Vagina (tissue), 2 donors: ENCODE measurements around the gene SLC1A2. TPM values are rescaled to one million over a fixed set of nuclear protein-coding genes. Genes with fewer than 3 reads are reported as not detected.

Experiments used
- DNase-seq, 2 donors: peaks; one replicate each; pipeline ENCODE4 v3.0.0-alpha.2; 2017; ENCODE audit errors: extremely low spot score in 2 of 2
- H3K27ac ChIP-seq: fragments of 200-600 bp; sonication (generic); one replicate; pipeline ENCODE4 v1.5.1; 2019
- H3K27me3 ChIP-seq: fragments of 200-600 bp; sonication (generic); one replicate; pipeline ENCODE4 v1.5.1; 2019
- H3K36me3 ChIP-seq, 2 donors: fragments of 200-600 bp; sonication (generic); one replicate each; pipeline ENCODE4 v1.5.1; 2017 to 2019
- H3K4me1 ChIP-seq: fragments of 200-600 bp; sonication (generic); one replicate; pipeline ENCODE4 v1.5.1; 2019
- H3K4me3 ChIP-seq, 2 donors: fragments of 200-600 bp; sonication (generic); 1 replicate in 1 of 2; 2 replicates in 1 of 2; pipeline ENCODE4 v1.5.1; 2016 to 2019
- H3K9me3 ChIP-seq: fragments of 200-600 bp; sonication (generic); one replicate; pipeline ENCODE4 v1.5.1; 2019
- POLR2A ChIP-seq, 2 donors: fragments of 450-650 bp; IDR thresholded peaks; one replicate each; pipeline ENCODE4 v1.6.1; 2017; ENCODE audit warnings: antibody characterized with exemption in 2 of 2, mild to moderate bottlenecking in 2 of 2, moderate library complexity in 2 of 2
- POLR2AphosphoS5 ChIP-seq, 2 donors: sonication (generic); formaldehyde crosslinking; IDR thresholded peaks; one replicate each; pipeline ENCODE4 v1.9.0; 2017; ENCODE audit warnings: antibody characterized with exemption in 2 of 2, mild to moderate bottlenecking in 2 of 2, low read depth in 1 of 2; ENCODE audit not compliant: insufficient read depth in 1 of 2
- intact Hi-C: fragments of 100-400 bp; cut with DNase I; formaldehyde crosslinking; loops from one replicate; pipeline ENCODE4 v1.15.1; 2023
- total RNA-seq: library from RNA; depleted of rRNA; stranded (reverse); fragments of >200 nt; gene quantifications from one replicate; pipeline ENCODE4 v1.2.3, GENCODE V29; 2016
- TF ChIP-seq, protein P1 (sequence below), 3 experiments: fragments of 450-650 bp in 2 of 3; fragments of 200-600 bp in 1 of 3; sonication (generic) in 1 of 3; IDR thresholded peaks; one replicate each; pipeline ENCODE4 v1.5.1; 2017 to 2019; ENCODE audit warnings: antibody characterized with exemption in 3 of 3, mild to moderate bottlenecking in 2 of 3, moderate library complexity in 2 of 3

SLC1A2 gene
- total RNA-seq, 1 donor from 2014 or later: 4.7 TPM

DNA sequence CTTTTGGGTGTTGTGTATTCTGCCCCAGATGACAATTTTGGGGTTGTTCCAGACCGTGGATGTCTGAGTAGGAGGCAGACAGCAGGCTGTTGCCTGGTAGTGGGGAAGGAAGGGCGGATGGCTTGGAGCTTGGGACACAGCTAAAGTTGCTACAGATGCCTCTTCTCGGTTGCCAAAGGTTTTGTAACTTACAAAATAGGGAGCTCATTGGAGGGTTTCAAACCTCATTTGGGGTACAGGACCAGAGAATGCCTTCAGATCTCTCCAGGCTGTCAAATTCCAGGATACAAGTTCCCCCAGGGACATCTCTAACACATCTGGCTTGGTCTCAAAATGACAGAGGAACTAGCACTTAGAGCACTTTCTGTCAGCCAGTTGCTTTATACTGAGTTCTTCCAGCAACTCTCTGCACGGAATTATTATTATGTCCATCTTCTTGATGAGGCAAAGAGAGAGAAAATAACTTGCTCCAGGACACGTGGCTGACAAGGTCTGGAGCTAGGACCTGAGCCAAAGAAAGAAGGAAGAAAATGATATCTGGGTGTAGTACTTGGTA is 56.0 kb downstream of the SLC1A2 start:
- TF ChIP-seq, protein P1, sequence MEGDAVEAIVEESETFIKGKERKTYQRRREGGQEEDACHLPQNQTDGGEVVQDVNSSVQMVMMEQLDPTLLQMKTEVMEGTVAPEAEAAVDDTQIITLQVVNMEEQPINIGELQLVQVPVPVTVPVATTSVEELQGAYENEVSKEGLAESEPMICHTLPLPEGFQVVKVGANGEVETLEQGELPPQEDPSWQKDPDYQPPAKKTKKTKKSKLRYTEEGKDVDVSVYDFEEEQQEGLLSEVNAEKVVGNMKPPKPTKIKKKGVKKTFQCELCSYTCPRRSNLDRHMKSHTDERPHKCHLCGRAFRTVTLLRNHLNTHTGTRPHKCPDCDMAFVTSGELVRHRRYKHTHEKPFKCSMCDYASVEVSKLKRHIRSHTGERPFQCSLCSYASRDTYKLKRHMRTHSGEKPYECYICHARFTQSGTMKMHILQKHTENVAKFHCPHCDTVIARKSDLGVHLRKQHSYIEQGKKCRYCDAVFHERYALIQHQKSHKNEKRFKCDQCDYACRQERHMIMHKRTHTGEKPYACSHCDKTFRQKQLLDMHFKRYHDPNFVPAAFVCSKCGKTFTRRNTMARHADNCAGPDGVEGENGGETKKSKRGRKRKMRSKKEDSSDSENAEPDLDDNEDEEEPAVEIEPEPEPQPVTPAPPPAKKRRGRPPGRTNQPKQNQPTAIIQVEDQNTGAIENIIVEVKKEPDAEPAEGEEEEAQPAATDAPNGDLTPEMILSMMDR (IDR thresholded peaks at IDR 0.05): no peak
- TF ChIP-seq POLR2AphosphoS5 (IDR thresholded peaks at IDR 0.05; ENCODE audit: insufficient read depth in 1 of 2, low read depth in 1 of 2) (no peak), POLR2A (IDR thresholded peaks at IDR 0.05) (no peak)
- H3K27ac ChIP-seq: peak overlapping the region; percentile 73
- peaks cover 45% of the 10 kb centered on the region for H3K4me1 ChIP-seq
- H3K4me3 ChIP-seq: no peak overlapping the region
- no peaks in the 10 kb centered on the region for H3K36me3 ChIP-seq
- no peaks in the 10 kb centered on the region for H3K9me3 ChIP-seq
- no peaks in the 10 kb centered on the region for H3K27me3 ChIP-seq
- peak in 1 of 2 donors; percentile 93 for DNase-seq
- intact Hi-C loops: no loop called here

DNA sequence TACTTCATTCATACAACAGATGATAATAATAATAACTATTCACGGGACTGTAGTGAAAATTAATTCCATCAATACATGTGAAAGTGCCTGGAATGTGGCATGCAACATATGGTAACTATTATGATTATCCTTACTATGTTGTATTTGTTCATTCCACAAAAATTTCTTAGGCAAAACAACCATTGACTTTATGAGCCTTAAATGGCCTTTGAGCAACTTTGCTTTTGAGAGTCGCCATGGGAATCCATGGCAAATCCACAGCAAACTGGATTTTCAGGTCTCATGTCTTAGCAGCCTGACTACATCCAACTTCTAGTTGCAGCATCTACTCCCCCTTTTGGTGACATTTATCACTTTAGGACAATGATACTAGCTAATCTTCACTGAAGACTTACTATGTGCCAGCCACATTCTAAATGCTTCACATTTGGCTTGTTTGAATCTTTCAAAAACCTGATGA is 56.8 kb downstream of the SLC1A2 start:
- no peaks in the 10 kb centered on the region for H3K9me3 ChIP-seq
- no peak for DNase-seq
- H3K27ac ChIP-seq: peak overlapping the region; percentile 73
- H3K27me3 ChIP-seq: no peaks in the 10 kb centered on the region
- intact Hi-C loops: no loop called here
- no peak overlapping the region for H3K4me3 ChIP-seq
- no peaks in the 10 kb centered on the region for H3K36me3 ChIP-seq
- H3K4me1 ChIP-seq: peaks cover 45% of the 10 kb centered on the region
- TF ChIP-seq, protein P1 (IDR thresholded peaks at IDR 0.05): no peak
- TF ChIP-seq POLR2A (IDR thresholded peaks at IDR 0.05) (no peak), POLR2AphosphoS5 (IDR thresholded peaks at IDR 0.05; ENCODE audit: insufficient read depth in 1 of 2, low read depth in 1 of 2) (no peak)

DNA sequence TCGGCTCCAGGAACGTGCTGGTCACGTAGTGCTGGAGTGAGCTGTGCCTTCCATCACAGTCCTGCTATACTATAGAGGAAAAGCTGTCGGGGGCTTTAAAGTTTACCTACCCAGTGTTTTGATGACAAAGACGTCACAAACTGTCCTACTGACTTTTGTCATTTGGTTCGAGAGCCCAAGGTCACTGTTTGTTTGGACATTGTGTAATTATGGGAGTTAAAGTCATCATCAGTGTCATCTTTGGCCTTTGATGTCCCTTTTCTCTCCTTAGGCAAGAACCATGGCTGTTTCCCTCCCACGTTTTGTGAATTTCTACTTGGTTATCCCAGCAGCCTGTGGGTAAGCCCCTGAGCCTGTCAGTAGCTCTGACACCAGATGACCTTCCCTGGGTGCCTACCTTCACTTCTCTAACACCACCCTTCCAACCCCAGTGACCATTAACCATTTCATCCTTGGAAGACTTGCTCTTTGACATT is 59.3 kb downstream of the SLC1A2 start:
- intact Hi-C loops: no loop called here
- Histone ChIP-seq H3K4me3 (no peak overlapping the region), H3K27me3 (no peaks in the 10 kb centered on the region), H3K36me3 (no peaks in the 10 kb centered on the region), H3K9me3 (no peaks in the 10 kb centered on the region), H3K4me1 (peaks cover 42% of the 10 kb centered on the region), H3K27ac (peak overlapping the region; percentile 48)
- DNase-seq: peak in 1 of 2 donors; percentile 65
- TF ChIP-seq POLR2A (IDR thresholded peaks at IDR 0.05) (no peak), POLR2AphosphoS5 (IDR thresholded peaks at IDR 0.05; ENCODE audit: insufficient read depth in 1 of 2, low read depth in 1 of 2) (no peak)
- TF ChIP-seq, protein P1 (IDR thresholded peaks at IDR 0.05): no peak

DNA sequence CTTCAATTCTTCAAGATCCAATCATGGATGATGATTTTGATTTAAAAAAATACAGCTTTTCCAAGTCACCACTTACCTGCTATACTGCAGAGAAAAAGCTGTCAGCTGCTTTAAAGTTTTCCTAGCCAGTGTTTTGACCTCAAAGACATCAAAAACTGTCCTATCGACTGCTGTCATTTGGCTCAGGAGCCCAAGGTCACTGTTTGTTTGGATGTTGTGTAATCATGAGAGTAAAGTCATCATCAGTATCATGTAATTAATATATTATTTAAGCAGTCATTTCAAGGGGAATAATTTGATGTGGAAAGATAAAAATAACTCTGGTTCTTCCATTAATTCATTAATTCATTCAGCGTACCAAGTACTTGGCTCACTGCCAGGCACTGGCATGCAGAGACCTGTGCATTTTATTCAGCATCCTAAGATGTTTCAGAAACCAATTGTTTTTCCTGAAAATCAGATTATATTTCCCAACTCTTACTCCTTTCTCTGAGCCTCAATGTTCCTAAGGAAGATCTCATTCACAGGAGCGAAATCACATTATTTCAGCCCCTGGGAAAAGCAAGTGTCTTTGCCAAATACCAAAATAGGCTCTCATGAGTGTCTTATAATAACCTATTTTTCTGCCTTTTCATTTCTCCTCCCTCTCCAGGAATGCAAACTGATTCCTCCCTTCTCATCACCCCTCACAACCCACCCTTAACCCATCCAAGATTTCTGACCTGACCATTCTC is 59.9 kb downstream of the SLC1A2 start:
- H3K27ac ChIP-seq: peak overlapping the region; percentile 48
- H3K4me1 ChIP-seq: peaks cover 36% of the 10 kb centered on the region
- H3K36me3 ChIP-seq: no peaks in the 10 kb centered on the region
- TF ChIP-seq POLR2A (IDR thresholded peaks at IDR 0.05) (no peak), POLR2AphosphoS5 (IDR thresholded peaks at IDR 0.05; ENCODE audit: insufficient read depth in 1 of 2, low read depth in 1 of 2) (no peak)
- TF ChIP-seq, protein P1 (IDR thresholded peaks at IDR 0.05): no peak
- no peak for DNase-seq
- no peaks in the 10 kb centered on the region for H3K27me3 ChIP-seq
- H3K4me3 ChIP-seq: no peak overlapping the region
- intact Hi-C loops: no loop called here
- H3K9me3 ChIP-seq: no peaks in the 10 kb centered on the region

DNA sequence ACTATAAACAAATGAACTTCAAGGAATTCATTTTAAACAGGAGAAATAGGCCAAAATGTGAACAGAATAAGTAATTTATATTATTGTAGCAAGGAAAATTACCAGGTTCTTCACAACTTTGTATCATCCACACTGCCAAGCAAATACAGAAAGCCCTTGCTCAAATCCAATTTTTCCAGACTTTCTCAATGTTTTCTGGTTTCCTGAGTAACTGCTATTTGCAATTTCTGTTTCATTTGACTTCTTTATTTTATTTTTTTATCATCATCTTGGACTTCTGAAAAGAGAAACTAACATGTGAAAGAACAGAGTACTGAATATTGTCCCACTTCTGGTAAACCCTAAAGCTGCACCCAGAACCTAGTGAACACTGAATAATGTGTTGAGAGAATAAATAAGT is 61.0 kb downstream of the SLC1A2 start:
- Histone ChIP-seq H3K36me3 (no peaks in the 10 kb centered on the region), H3K27me3 (no peaks in the 10 kb centered on the region), H3K4me1 (peaks cover 26% of the 10 kb centered on the region), H3K9me3 (no peaks in the 10 kb centered on the region), H3K27ac (no peak overlapping the region), H3K4me3 (no peak overlapping the region)
- no peak for DNase-seq
- intact Hi-C loops: no loop called here
- TF ChIP-seq POLR2AphosphoS5 (IDR thresholded peaks at IDR 0.05; ENCODE audit: insufficient read depth in 1 of 2, low read depth in 1 of 2) (no peak), POLR2A (IDR thresholded peaks at IDR 0.05) (no peak)
- TF ChIP-seq, protein P1 (IDR thresholded peaks at IDR 0.05): no peak
